ENCODE data around the gene MAPK12. TPM values are rescaled to one million over a fixed set of nuclear protein-coding genes. Genes with fewer than 3 reads are reported as not detected.

MAPK12 gene
- total RNA-seq, 1 donor from 2014 or later: 88.5 TPM

GRCh38 chr22:50260801-50261614 lies 475 bp downstream of the MAPK12 start:
- Mint-ChIP-seq H3K4me1 (ENCODE audit: low read depth, unreplicated experiment) (no peaks in the 10 kb centered on the region), H3K9me3 (ENCODE audit: unreplicated experiment) (no peaks in the 10 kb centered on the region), H3K27ac (ENCODE audit: unreplicated experiment) (no peak overlapping the region), H3K36me3 (ENCODE audit: unreplicated experiment) (no peaks in the 10 kb centered on the region), H3K27me3 (ENCODE audit: unreplicated experiment) (peaks cover 9% of the 10 kb centered on the region), H3K4me3 (ENCODE audit: unreplicated experiment) (peak overlapping the region; percentile 76)
- TF ChIP-seq, protein P1, sequence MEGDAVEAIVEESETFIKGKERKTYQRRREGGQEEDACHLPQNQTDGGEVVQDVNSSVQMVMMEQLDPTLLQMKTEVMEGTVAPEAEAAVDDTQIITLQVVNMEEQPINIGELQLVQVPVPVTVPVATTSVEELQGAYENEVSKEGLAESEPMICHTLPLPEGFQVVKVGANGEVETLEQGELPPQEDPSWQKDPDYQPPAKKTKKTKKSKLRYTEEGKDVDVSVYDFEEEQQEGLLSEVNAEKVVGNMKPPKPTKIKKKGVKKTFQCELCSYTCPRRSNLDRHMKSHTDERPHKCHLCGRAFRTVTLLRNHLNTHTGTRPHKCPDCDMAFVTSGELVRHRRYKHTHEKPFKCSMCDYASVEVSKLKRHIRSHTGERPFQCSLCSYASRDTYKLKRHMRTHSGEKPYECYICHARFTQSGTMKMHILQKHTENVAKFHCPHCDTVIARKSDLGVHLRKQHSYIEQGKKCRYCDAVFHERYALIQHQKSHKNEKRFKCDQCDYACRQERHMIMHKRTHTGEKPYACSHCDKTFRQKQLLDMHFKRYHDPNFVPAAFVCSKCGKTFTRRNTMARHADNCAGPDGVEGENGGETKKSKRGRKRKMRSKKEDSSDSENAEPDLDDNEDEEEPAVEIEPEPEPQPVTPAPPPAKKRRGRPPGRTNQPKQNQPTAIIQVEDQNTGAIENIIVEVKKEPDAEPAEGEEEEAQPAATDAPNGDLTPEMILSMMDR (IDR thresholded peaks at IDR 0.05; ENCODE audit: partially characterized antibody, unreplicated experiment): no peak
- peak; percentile 75 for DNase-seq

DNA sequence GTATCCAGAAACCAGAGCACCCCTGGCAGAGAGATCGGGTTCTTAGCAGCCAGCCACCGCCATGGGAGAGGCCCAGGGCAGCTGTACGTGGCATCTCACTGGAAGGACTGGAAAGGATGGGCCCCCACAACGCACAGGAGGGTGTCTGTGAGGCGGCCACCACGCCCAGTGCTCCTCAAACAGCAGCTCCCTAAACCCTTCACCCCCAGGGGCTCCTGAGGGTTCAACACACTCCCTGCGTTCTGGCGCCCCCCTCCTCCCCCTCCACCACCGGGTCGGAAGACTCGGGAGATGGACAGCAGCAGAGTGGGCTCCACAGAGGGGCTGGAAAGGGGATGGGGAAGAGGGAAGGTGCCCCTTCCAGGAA lies 1.1 kb downstream of the MAPK12 start:
- Mint-ChIP-seq H3K36me3 (ENCODE audit: unreplicated experiment) (no peaks in the 10 kb centered on the region), H3K27ac (ENCODE audit: unreplicated experiment) (no peak overlapping the region), H3K4me1 (ENCODE audit: low read depth, unreplicated experiment) (no peaks in the 10 kb centered on the region), H3K9me3 (ENCODE audit: unreplicated experiment) (no peaks in the 10 kb centered on the region), H3K27me3 (ENCODE audit: unreplicated experiment) (peaks cover 10% of the 10 kb centered on the region), H3K4me3 (ENCODE audit: unreplicated experiment) (peak overlapping the region; percentile 76)
- TF ChIP-seq, protein P1 (IDR thresholded peaks at IDR 0.05; ENCODE audit: partially characterized antibody, unreplicated experiment): no peak
- no peak for DNase-seq

DNA sequence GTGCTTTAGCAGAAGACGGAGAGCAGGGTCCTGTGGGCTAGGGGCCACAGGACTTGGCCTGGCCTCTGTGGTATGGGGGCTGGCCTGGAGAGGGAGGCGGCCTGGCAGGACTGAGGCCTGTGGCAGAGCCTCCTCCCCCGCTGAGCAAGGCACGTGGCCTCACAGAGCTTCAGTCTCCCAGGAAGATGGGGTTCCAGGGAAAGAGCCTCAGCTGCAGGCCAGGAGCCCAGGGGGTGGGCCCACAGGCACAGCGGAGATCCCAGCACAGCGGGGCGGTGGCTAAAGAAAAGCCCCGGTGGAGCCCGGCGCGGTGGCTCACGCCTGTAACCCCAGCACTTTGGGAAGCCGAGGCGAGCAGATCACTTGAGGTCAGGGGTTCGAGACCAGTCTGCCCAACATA lies 2.2 kb downstream of the MAPK12 start:
- no peak overlapping the region for H3K27ac Mint-ChIP-seq (ENCODE audit: unreplicated experiment)
- no peak overlapping the region for H3K4me3 Mint-ChIP-seq (ENCODE audit: unreplicated experiment)
- H3K4me1 Mint-ChIP-seq (ENCODE audit: low read depth, unreplicated experiment): no peaks in the 10 kb centered on the region
- no peaks in the 10 kb centered on the region for H3K36me3 Mint-ChIP-seq (ENCODE audit: unreplicated experiment)
- DNase-seq: no peak
- H3K27me3 Mint-ChIP-seq (ENCODE audit: unreplicated experiment): peaks cover 12% of the 10 kb centered on the region
- H3K9me3 Mint-ChIP-seq (ENCODE audit: unreplicated experiment): peaks cover 2% of the 10 kb centered on the region
- TF ChIP-seq, protein P1 (IDR thresholded peaks at IDR 0.05; ENCODE audit: partially characterized antibody, unreplicated experiment): no peak

DNA sequence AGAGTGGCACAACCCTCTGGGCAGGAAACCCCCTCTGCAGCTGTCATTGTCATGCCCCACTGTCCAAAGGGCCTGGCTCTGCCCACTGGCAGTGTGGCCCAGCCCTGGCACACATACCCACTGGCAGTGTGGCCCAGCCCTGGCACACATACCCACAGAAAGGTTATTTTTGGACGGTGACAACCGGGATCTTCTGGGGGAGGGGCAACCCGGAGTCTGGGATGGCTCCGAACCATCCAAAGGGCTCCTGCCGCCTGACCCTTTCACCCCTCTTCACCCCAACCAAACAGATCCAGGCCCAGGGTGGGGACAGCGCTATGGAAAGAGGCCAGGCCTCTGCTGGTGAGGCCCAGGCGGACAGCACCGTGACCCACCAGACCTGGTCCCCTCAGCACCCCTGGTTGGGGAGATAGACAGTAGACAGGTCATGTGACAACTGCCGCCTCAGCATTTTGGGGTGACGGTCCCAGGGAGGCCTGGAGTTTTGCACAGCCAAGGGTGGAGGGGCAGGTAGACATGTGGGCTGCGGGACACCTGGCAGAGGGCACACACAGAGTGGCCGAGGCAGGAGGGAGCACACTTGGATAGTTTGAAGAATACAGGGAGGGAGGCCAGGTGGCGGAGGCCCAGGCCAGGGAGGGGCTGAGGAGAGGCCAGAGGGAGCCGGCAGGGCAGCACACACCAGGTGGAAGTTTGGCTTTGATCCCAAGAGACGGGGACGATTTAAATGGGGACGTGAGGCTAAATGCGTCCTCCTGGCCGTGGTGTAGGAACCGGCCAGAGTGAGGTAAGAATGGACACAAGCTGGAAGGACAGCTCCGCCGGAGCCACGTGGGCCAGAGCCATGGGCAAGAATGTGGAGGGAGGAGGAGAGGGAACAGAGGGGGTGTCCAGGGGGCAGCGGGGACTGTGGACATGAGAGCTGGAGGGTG lies 2.9 kb downstream of the MAPK12 start:
- Mint-ChIP-seq H3K27me3 (ENCODE audit: unreplicated experiment) (peaks cover 12% of the 10 kb centered on the region), H3K36me3 (ENCODE audit: unreplicated experiment) (no peaks in the 10 kb centered on the region), H3K27ac (ENCODE audit: unreplicated experiment) (no peak overlapping the region), H3K4me1 (ENCODE audit: low read depth, unreplicated experiment) (no peaks in the 10 kb centered on the region), H3K4me3 (ENCODE audit: unreplicated experiment) (no peak overlapping the region), H3K9me3 (ENCODE audit: unreplicated experiment) (peaks cover 2% of the 10 kb centered on the region)
- DNase-seq: no peak
- TF ChIP-seq, protein P1 (IDR thresholded peaks at IDR 0.05; ENCODE audit: partially characterized antibody, unreplicated experiment): no peak

Data from glutamatergic neuron (in vitro differentiated cells).